Measurements from ENCODE around the gene ZNF415. TPM values are rescaled to one million over a fixed set of nuclear protein-coding genes. Genes with fewer than 3 reads are reported as not detected.
"Not testable (repeated sequence)": the region's sequence is repeated elsewhere in the genome, so short reads cannot be mapped to it uniquely, and the experiment has no call there.

ZNF415 gene
- polyA plus RNA-seq, 3 donors = 23.9 to 28.3 (median 27.0) TPM

DNA sequence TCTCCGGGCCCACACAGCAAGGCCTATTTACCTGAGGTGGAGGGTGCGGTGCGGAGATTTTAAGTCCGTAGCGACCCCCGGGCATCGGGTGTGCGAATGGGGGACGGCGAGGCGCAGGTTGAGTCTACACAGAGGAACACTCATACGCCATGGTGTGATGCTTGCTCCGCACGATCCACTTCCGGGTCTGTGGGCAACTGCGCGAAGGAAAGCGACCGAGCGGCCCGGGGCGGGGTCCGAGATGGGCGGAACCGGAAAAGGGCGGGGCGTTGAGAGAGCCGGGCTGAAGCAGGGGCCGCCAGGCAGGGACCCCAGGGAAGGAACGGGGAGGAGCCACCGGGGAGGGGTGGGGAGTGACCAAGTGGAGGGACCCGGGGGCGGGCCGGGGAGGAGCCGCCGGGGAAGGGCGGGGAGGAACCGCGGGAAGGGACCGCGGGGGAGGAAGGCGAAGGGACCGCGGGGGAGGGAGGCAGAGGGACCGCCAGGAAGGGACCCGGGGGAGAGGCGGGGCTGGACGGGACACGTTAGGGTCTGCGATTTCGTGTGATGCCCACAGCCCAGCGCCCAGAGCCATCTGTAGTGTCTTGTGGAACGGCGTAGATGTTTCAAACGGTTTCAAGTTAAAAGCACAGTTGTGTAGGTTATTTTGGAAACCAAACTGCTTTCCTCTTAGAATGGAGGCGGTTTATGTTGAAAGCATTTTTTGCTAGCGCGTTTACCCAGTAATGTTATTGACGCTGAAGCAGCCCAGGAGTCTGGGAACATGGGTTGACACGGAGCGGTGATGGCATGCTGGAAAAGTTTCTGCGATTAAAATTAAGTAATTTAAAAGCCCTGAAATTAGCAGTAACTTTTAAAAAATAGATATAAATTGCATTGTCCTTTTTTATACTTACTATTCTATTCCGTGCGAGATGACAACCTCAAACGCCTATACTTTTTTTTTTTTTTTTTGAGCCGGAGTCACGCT is 29.2 kb downstream of the ZNF415 start, which contains the start of gene ZNF160:
TSS of gene ZNF160 (minus strand) at position 189 of the 970 bp plus-strand sequence. CDS start 17,146 bp downstream, outside the sequence.
- peak; percentile 84 to 94 (median 92) for DNase-seq (ENCODE audit: low read depth in 3 of 3, low spot score in 2 of 3)

DNA sequence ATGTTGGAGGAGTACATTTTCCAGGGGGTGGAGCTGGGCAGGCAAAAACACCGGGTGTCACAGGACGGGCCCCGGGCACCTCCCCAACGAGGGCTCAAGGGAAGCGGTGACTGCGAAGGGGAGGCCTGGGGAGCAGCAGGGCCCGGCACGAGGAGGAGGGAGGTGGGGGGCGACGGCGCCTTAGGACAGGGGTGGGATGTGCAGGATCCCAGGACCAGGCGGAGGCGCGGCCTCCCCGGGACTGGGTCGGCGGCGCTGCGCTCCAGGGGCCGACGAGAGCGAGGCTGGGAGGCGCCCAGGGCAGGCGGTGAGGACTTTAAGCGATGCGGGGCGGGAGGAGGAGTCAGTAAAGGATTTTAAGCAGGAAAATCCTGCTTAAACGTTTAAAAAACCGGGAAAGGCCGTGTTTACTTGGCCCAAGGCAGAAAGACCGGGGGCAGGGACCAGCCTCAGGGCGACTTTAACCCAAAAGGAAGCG is 29.9 kb downstream of the ZNF415 start:
- peak in 1 of 3 donors; percentile 13 for DNase-seq (ENCODE audit: low read depth in 3 of 3, low spot score in 2 of 3)

DNA sequence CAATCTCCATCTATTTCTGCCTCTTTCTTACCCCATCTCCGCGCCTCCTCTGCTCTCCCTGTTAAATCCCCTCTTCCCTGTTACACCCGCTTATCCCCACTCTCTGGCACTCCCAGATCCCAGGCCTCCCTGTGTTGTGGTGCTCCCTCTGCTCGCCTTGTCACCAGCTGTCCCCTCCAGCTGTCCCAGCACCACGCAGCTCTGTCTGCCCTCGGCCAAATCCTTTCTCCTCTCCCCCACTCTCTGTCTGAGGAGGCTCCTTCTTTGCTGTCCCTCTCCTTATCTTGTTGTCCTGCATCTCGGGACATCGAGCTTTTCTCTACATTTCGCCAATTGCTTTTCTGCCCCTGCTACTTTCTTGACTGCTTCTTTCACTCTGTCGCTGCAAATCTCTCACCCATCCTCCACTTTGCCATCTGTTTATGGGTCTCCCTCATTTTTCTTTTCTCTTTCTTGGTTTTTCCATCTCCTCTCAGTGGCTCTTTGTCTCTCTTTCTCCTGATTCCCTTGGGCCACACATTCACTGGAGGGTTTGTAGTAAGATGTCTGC is 30.4 kb downstream of the ZNF415 start:
- no peak for DNase-seq (ENCODE audit: low read depth in 3 of 3, low spot score in 2 of 3)

DNA sequence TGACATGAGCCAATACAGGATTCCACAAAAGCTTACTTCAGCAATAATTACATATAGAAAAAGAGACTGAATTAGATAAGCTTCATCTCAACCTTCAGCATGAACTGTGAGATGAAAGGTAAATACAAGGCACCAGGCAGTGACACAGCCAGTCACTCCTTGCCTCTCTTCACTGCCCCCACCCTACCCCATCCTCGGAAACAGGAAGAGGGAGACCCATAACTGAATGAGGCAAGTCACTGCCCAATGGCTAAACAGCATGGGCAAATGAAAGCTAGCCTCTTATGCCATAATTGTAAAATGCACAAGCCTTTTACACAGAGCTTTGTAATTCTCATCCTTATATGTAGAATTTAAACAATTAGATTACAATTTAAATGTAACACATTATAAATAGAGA is 31.2 kb downstream of the ZNF415 start:
- DNase-seq (ENCODE audit: low read depth in 3 of 3, low spot score in 2 of 3) = no peak

GRCh38 chr19:53098570-53098969 is 34.1 kb downstream of the ZNF415 start:
- DNase-seq (ENCODE audit: low read depth in 3 of 3, low spot score in 2 of 3) = not testable (repeated sequence)

- DNase-seq (ENCODE audit: low read depth in 3 of 3, low spot score in 2 of 3) = not testable (repeated sequence)
Observed at GRCh38 chr19:53096982-53097690, 35.6 kb downstream of the ZNF415 start.

DNA sequence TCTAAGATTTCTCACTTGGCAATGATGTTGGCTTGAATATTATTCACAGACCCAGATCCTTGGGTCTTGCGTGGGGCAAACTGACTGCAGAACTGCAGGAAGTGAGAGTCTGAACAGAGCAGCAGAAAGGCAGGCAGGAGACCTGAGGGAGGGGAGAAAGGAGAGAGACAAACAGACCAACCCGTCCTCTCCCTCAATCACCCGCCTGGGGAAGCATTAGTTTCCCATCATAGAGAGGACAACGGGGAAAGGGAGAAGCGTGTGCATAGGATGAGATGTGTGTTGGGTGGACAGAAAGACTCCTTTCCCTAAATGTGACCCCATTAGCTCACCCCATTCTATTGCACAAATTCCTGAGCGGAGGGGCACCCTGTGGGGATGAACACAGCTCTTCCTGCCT is 36.1 kb downstream of the ZNF415 start:
- not testable (repeated sequence) for DNase-seq (ENCODE audit: low read depth in 3 of 3, low spot score in 2 of 3)

DNA sequence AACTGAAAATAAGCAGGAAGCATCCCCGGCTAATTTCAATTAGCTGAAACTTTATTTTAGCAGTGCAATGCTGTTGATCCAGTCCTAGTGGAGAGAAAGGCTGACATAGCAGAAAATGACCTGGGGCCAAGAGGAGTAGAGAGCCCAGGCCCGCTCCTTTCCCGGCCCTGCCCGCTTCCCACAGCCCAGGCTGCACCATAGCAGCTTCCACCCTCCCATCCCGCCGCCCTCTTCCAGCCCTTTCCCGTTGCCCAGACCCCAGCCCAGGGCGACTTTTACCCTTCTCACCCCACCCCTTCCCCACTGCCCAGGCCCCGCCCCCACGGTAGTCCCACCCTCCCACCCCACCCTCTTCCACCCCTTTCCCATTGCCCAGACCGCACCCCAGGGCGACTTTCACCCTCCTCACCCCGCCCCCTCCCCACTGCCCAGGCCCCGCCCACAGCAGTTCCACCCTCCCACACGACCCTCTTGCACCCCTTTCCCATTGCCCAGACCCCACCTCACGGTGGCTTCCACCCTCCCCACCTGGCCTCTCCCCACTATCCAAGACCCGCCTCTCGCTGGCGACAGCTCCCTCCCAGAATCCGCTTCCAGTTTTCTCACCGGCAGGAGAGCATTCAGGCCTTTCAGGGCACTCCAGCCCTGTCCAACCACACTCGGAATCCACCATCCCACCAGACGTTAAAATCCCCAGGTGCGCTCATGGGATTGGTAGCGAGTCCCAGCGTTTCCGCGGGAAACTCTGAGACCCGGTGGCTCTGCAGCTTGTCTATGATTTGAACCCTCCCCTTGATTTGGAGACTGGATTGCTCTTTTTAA is 37.7 kb downstream of the ZNF415 start:
- DNase-seq (ENCODE audit: low read depth in 3 of 3, low spot score in 2 of 3) = no peak

DNA sequence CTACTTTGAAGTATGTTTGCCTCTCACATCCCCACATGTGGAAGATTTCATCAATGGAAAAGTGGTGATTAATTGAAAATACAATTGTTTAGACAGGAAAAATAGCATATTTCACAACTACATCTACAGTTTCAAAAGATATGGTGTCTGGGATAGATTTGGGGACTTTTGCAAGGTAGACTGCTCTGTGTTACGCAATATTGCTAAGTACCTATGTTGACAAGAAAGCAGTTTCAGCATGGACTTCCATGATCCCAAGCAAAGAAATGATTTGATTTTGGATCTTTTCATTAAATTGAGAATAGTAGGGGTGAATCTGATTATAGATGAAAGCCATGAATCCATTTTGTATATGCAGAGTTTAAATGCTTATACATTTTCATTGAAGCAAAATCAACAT is 40.0 kb downstream of the ZNF415 start:
- DNase-seq (ENCODE audit: low read depth in 3 of 3, low spot score in 2 of 3) = no peak

DNA sequence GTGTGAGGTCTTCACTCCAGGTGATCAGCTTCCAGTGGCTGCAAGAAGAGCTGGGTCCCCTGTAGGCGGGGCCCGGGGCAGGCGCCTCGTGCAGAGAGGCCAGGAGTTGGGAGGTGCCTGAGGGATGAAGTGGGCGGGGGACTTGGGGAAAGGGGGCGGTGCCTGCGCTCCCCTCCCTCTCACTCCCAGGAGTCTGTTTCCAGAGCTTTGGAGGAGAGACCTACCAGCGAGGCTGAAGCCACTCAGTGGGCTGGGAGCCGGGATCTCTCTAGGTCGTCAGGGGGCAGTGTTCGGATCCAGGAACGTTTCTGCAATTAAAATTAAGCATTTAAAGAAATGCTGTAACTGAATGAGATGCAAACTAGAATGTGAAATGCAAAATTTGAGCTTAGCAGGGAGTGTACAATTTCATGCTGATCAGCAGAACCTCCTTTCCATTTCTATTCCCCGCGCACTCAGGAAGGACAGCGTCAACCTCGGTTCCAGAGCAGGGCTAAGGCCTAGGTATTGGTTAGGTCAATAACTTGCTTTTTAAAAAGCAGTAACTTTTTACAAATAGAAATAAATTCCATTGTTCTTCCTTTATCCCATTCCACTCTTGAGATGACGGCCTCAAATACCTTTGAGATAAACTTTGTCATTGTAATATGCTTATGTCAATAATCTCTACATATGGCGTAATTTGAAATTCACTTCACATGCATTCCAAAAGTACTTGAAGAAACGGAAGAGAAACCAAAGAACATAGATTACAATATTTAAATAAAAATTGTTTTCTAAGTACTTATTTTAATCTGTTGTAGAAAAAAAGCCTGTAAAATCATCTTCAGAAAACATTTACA is 41.1 kb downstream of the ZNF415 start:
- DNase-seq (ENCODE audit: low read depth in 3 of 3, low spot score in 2 of 3) = no peak

GRCh38 chr19:53088091-53088490 is 44.6 kb downstream of the ZNF415 start:
- no peak for DNase-seq (ENCODE audit: low read depth in 3 of 3, low spot score in 2 of 3)

- DNase-seq (ENCODE audit: low read depth in 3 of 3, low spot score in 2 of 3) = no peak
Observed at GRCh38 chr19:53086949-53087348, 45.8 kb downstream of the ZNF415 start.

GRCh38 chr19:53085496-53085895 is 47.2 kb downstream of the ZNF415 start:
- no peak for DNase-seq (ENCODE audit: low read depth in 3 of 3, low spot score in 2 of 3)

- DNase-seq (ENCODE audit: low read depth in 3 of 3, low spot score in 2 of 3) = no peak
Observed at GRCh38 chr19:53082929-53083328, 49.8 kb downstream of the ZNF415 start.

- no peak for DNase-seq (ENCODE audit: low read depth in 3 of 3, low spot score in 2 of 3)
Observed at GRCh38 chr19:53079313-53079924, 53.3 kb downstream of the ZNF415 start.

- no peak for DNase-seq (ENCODE audit: low read depth in 3 of 3, low spot score in 2 of 3)
Observed at GRCh38 chr19:53078668-53079067, 54.0 kb downstream of the ZNF415 start.

- peak; percentile 34 to 62 (median 36) for DNase-seq (ENCODE audit: low read depth in 3 of 3, low spot score in 2 of 3)
Observed at GRCh38 chr19:53076984-53077383, 55.7 kb downstream of the ZNF415 start.

DNA sequence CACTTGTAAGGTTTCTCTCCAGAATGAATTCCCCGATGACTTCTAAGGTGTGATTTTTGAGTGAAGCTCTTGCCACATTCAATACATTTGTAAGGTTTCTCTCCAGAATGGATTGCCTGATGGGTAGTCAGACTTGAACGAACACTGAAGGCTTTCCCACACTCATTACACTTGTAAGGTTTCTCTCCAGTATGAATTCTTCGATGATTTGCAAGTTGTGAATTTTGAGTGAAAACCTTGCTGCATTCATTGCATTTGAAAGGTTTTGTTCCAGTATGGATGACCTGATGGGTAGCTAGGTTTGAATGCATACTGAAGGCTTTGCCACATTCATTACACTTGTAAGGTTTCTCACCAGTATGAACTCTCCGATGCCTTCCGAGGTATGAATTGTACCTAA is 63.9 kb downstream of the ZNF415 start:
- no peak for DNase-seq (ENCODE audit: low read depth in 3 of 3, low spot score in 2 of 3)

DNA sequence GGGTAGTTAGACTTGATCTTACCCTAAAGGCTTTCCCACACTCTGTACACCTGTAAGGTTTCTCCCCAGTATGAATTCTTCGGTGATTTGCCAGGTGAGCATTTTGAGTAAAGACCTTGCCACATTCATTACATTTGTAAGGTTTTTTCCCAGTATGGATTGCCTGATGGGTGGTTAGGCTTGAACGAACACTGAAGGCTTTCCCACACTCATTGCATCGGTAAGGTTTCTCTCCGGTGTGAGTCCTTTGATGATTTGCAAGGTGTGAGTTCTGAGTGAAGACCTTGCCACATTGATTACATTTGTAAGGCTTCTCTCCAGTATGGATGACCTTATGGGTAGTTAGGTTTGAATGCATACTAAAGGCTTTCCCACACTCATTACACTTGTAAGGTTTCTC is 64.5 kb downstream of the ZNF415 start:
- DNase-seq (ENCODE audit: low read depth in 3 of 3, low spot score in 2 of 3) = no peak
